Psoas muscle (tissue), 8 donors: ENCODE measurements around the gene ZHX3. TPM values are rescaled to one million over a fixed set of nuclear protein-coding genes. Genes with fewer than 3 reads are reported as not detected.

ENCODE experiments used
- ATAC-seq, 4 donors: fragments of 200-7000 bp; cut with Tn5 transposase; one replicate each; pipeline ENCODE4 v1.9.1; 2020; ENCODE audit warnings: moderate library complexity in 3 of 4, mild to moderate bottlenecking in 2 of 4
- DNase-seq, 2 donors: peaks; one replicate each; pipeline ENCODE4 v3.0.0-alpha.2; 2020
- H3K27ac ChIP-seq: fragments of 200-600 bp; one replicate; pipeline ENCODE4 v1.8.0; 2022
- H3K27me3 ChIP-seq, 3 donors: fragments of 200-600 bp in 1 of 3; one replicate each; pipeline versions ENCODE4 v1.6.1 to v1.8.0; 2013 to 2022; ENCODE audit warnings: low read length in 2 of 3, mild to moderate bottlenecking in 2 of 3, moderate library complexity in 1 of 3; ENCODE audit not compliant: insufficient read depth in 3 of 3
- H3K36me3 ChIP-seq, 2 donors: fragments of 200-600 bp in 1 of 2; one replicate each; pipeline versions ENCODE4 v1.6.1 to v1.8.0; 2013 to 2022; ENCODE audit warnings: low read depth in 1 of 2, mild to moderate bottlenecking in 1 of 2, moderate library complexity in 1 of 2; ENCODE audit not compliant: insufficient read depth in 1 of 2
- H3K4me1 ChIP-seq: fragments of 200-600 bp; one replicate; pipeline ENCODE4 v1.8.0; 2022
- H3K4me3 ChIP-seq: fragments of 200-600 bp; one replicate; pipeline ENCODE4 v1.8.0; 2022; ENCODE audit warnings: mild to moderate bottlenecking
- H3K9me3 ChIP-seq: fragments of 200-600 bp; one replicate; pipeline ENCODE4 v1.8.0; 2022
- WGBS, 3 donors: extraction: QIAGEN DNeasy Blood & Tissue Kit; methylation state at CpG; one replicate each; pipeline versions ENCODE4 v1.1.6 to v1.1.7; 2013; 5-methylcytosine and 5-hydroxymethylcytosine counted together
- intact Hi-C, 2 donors: fragments of 100-400 bp; cut with DNase I; formaldehyde crosslinking; loops; one replicate each; pipeline versions ENCODE4 v1.11.0 to v1.14.2; 2022
- polyA plus RNA-seq, 3 donors: library from polyadenylated mRNA; stranded (reverse); fragments of 200-250 nt; gene quantifications; one replicate each; pipeline ENCODE4 v1.2.3, GENCODE V29; 2013
- total RNA-seq, 4 donors: library from RNA; stranded (reverse); fragmentation: NEBNext Ultra II Directional in 2 of 4; extraction: Animal tissue kit (Norgen Biotek cat#: 25700) in 2 of 4; gene quantifications; one replicate each; pipeline versions ENCODE4 v1.2.1 to v1.2.4, GENCODE V29; 2021 to 2023
- TF ChIP-seq, protein P1 (sequence below): fragments of 200-600 bp; IDR thresholded peaks from one replicate; pipeline ENCODE4 v1.8.0; 2022; ENCODE audit warnings: antibody characterized with exemption
- donor health status: healthy with polysubstance abuse.
- donor health status: DM: no; HTN: no; CAD: no; lungs with moderate emphysema.
- donor health status: Bipolar disorder and iron deficiency.
- donor health status: healthy.
- donor health status: DM: yes; HTN: yes; CAD: no.
- donor health status: DM: no; HTN: no; CAD: no.
- donor health status: DM: no; HTN: no; CAD: no.
- donor health status: DM: yes; HTN: yes; CAD: no.

Gene ZHX3
- total and polyA plus RNA-seq, 7 donors, result 7.0 to 47.7 (median 39.6) TPM

DNA sequence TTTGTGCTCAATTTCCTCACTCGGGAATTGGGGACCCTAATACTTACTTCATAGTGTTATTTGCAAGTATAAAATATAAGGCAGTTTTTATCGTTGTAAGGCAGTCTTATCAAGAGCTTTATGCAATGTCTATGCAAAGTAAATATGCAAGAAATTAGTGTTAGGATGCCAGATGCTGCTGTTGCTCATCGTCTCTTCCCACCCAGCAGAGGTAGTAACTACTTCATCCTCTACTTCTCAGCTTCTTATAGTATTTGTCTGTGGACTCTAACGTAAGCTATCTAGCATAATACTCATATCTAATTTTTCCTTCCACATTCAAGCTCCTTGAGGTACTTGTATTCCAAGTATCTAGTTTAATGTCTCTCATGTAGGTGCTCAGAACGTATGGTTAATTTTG is 168.6 kb downstream of the ZHX3 start:
- H3K36me3 ChIP-seq, result no peaks in the 10 kb centered on the region
- H3K9me3 ChIP-seq, result no peaks in the 10 kb centered on the region
- 77 to 78% (median 77%) methylated on average over 5 of the region's 5 CpGs for WGBS, 3 donors
- peaks cover 82% of the 10 kb centered on the region for H3K4me1 ChIP-seq
- intact Hi-C loops, result no loop called here
- DNase-seq, result no peak
- no peak for ATAC-seq
- TF ChIP-seq, protein P1, sequence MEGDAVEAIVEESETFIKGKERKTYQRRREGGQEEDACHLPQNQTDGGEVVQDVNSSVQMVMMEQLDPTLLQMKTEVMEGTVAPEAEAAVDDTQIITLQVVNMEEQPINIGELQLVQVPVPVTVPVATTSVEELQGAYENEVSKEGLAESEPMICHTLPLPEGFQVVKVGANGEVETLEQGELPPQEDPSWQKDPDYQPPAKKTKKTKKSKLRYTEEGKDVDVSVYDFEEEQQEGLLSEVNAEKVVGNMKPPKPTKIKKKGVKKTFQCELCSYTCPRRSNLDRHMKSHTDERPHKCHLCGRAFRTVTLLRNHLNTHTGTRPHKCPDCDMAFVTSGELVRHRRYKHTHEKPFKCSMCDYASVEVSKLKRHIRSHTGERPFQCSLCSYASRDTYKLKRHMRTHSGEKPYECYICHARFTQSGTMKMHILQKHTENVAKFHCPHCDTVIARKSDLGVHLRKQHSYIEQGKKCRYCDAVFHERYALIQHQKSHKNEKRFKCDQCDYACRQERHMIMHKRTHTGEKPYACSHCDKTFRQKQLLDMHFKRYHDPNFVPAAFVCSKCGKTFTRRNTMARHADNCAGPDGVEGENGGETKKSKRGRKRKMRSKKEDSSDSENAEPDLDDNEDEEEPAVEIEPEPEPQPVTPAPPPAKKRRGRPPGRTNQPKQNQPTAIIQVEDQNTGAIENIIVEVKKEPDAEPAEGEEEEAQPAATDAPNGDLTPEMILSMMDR, result no peak
- H3K4me3 ChIP-seq, result no peak overlapping the region
- no peaks in the 10 kb centered on the region for H3K27me3 ChIP-seq
- H3K27ac ChIP-seq, result peak overlapping the region; percentile 76

DNA sequence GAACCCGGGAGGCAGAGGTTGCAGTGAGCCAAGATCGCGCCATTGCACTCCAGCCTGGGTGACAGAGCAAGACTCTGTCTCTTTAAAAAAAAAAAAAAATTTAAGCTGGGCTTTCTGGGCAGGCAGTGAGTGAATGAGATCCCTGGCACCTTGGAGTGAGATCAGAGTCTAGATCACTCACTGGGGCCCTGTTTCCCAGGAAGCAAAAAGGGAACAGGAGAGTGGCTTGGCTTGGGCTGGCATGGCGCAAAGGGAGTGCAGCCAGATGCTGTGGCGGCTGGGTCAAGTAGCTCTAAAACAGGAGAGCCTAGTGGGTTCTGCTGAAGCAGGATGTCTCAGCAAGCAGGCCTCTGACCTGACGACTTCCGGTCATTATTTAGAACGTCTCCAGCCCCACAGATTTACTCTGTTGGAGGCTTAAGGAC is 169.8 kb downstream of the ZHX3 start:
- peak overlapping the region; percentile 76 for H3K27ac ChIP-seq
- TF ChIP-seq, protein P1, result no peak
- intact Hi-C loops, result no loop called here
- H3K27me3 ChIP-seq, result no peaks in the 10 kb centered on the region
- H3K4me1 ChIP-seq, result peaks cover 75% of the 10 kb centered on the region
- no peaks in the 10 kb centered on the region for H3K9me3 ChIP-seq
- WGBS, 3 donors, result 31 to 52% (median 34%) methylated on average over 8 of the region's 8 CpGs
- DNase-seq (peak; percentile 45 to 78), ATAC-seq (peak; percentile 76 to 87 (median 86))
- no peak overlapping the region for H3K4me3 ChIP-seq
- H3K36me3 ChIP-seq, result no peaks in the 10 kb centered on the region

DNA sequence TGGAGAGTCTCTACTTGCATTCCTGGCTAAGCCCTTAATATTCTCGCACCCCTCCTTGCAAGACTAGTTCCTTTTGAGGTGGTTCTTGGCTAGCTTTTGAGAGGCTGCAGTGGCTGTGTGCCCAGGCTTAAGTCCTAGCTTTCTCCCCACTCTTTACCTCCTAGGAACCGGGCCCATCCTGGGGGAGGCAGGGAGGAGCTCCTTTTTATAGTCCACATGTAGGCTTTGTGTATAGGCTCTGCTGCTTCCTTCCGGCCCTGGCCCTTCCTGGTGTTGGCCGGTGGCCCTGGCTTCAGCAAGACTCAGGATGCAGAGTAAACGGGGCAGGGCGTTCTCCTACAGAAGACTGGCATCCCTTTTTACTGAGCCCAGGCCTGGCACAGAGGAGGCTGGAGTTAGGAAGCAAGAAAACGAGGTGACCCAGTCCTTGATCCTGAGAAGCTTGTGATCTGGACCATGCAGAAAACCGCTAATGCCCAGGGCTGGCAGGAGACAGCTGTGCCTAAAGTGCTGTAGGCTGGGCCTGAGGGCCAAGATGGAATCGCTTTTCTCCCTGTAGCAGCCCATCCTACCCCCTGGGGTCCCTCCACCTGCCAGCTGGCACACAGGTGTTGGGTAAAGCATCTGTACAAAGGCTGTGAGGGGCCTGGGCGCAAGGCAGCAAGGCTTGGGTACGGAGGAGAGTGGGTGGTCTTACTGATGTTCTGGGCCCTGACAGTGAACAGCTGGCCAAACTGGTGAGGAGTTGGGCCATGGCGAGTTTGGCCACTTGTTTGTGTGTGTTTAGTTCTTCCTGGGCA is 171.5 kb downstream of the ZHX3 start:
- TF ChIP-seq, protein P1, result no peak
- no peaks in the 10 kb centered on the region for H3K36me3 ChIP-seq
- H3K27ac ChIP-seq, result peak overlapping the region; percentile 76
- ATAC-seq, result no peak
- H3K9me3 ChIP-seq, result no peaks in the 10 kb centered on the region
- 37 to 60% (median 42%) methylated on average over 12 of the region's 12 CpGs for WGBS, 3 donors
- H3K4me1 ChIP-seq, result peaks cover 81% of the 10 kb centered on the region
- H3K4me3 ChIP-seq, result no peak overlapping the region
- DNase-seq, result peak; percentile 29 to 50
- intact Hi-C loops, result no loop called here
- H3K27me3 ChIP-seq, result no peaks in the 10 kb centered on the region

- Histone ChIP-seq H3K27me3 (no peaks in the 10 kb centered on the region), H3K4me3 (no peak overlapping the region), H3K4me1 (peaks cover 81% of the 10 kb centered on the region), H3K27ac (peak overlapping the region; percentile 16), H3K9me3 (no peaks in the 10 kb centered on the region), H3K36me3 (no peaks in the 10 kb centered on the region)
- intact Hi-C loops, result no loop called here
- TF ChIP-seq, protein P1, result no peak
- ATAC-seq, result no peak
- no peak for DNase-seq
- 95 to 98% (median 97%) methylated on average over 2 of the region's 2 CpGs for WGBS, 3 donors
Measured at GRCh38 chr20:41145317-41145716, 172.2 kb downstream of the ZHX3 start.
